H1 (cell line): ENCODE data around the gene UNC5B. TPM values are rescaled to one million over a fixed set of nuclear protein-coding genes. Genes with fewer than 3 reads are reported as not detected.

Source experiments
- CTCF ChIA-PET: fragments of 300-600 bp; sonication (Branson Sonifier 250); formaldehyde crosslinking; loops from one replicate; lab custom pipeline; 2021; ENCODE audit not compliant: partially characterized antibody; lab: Charles Lee
- POLR2A ChIA-PET: fragments of 300-600 bp; sonication (Branson Sonifier 250); formaldehyde crosslinking; loops from one replicate; lab custom pipeline; 2021; ENCODE audit warnings: inconsistent platforms; ENCODE audit not compliant: partially characterized antibody; lab: Charles Lee
- DNase-seq, 2 experiments: peaks; one replicate each; pipeline versions ENCODE4 v3.0.0 to v3.0.0-alpha.2; 2010 to 2022; ENCODE audit warnings: low spot score in 2 of 2, low read depth in 1 of 2, mixed read lengths in 1 of 2
- FAIRE-seq: peaks from 2 replicates; lab custom pipeline; 2011; peaks lifted over from hg19 to GRCh38; lab: Jason Lieb, UNC
- H2AFZ ChIP-seq: 2 replicates; pipeline ENCODE4 v1.8.1; 2012; ENCODE audit warnings: low read length, inconsistent platforms
- H2AK5ac ChIP-seq: 2 replicates; pipeline ENCODE4 v1.6.1; 2013; ENCODE audit warnings: low read depth, low read length
- H2BK120ac ChIP-seq: replicated peaks from 2 replicates; pipeline ENCODE3; 2013; ENCODE audit warnings: low read depth, low read length, inconsistent platforms
- H2BK12ac ChIP-seq: 2 replicates; pipeline ENCODE4 v1.6.1; 2013; ENCODE audit warnings: low read depth, low read length
- H2BK15ac ChIP-seq: 2 replicates; pipeline ENCODE4 v1.6.1; 2013; ENCODE audit warnings: low read length
- H2BK20ac ChIP-seq: 2 replicates; pipeline ENCODE4 v1.6.1; 2013; ENCODE audit warnings: low read length
- H2BK5ac ChIP-seq: 2 replicates; pipeline ENCODE4 v1.6.1; 2013; ENCODE audit warnings: low read depth, low read length
- H3K14ac ChIP-seq: 2 replicates; pipeline ENCODE4 v1.6.1; 2013; ENCODE audit warnings: inconsistent platforms; ENCODE audit not compliant: insufficient read length
- H3K18ac ChIP-seq: 2 replicates; pipeline ENCODE4 v1.6.1; 2013; ENCODE audit warnings: low read length; ENCODE audit errors: extremely low read depth
- H3K23ac ChIP-seq: 2 replicates; pipeline ENCODE4 v1.6.1; 2013; ENCODE audit warnings: inconsistent platforms; ENCODE audit not compliant: insufficient read length
- H3K23me2 ChIP-seq: 2 replicates; pipeline ENCODE4 v1.6.1; 2013; ENCODE audit warnings: low read depth, low read length
- H3K27ac ChIP-seq: 2 replicates; pipeline ENCODE4 v1.6.1; 2011; ENCODE audit warnings: low read depth, low read length, inconsistent platforms
- H3K27me3 ChIP-seq, 4 experiments: replicated peaks in 1 of 4; 1 replicate in 1 of 4; 2 replicates in 3 of 4; pipeline versions ENCODE4 v1.6.1 to v1.8.1; 2011 to 2013; ENCODE audit warnings: low read length in 3 of 4, mild to moderate bottlenecking in 3 of 4, inconsistent platforms in 2 of 4, mixed read lengths in 2 of 4, moderate library complexity in 1 of 4; ENCODE audit not compliant: control insufficient read depth in 3 of 4, insufficient read depth in 3 of 4; ENCODE audit errors: extremely low read depth in 1 of 4
- H3K36me3 ChIP-seq, 4 experiments: 2 replicates each; pipeline versions ENCODE4 v1.6.1 to v1.8.1; 2011 to 2013; ENCODE audit warnings: mild to moderate bottlenecking in 4 of 4, low read length in 3 of 4, moderate library complexity in 2 of 4, control low read depth in 1 of 4, inconsistent platforms in 1 of 4; ENCODE audit not compliant: insufficient read depth in 4 of 4, control insufficient read depth in 2 of 4
- H3K4ac ChIP-seq: replicated peaks from 2 replicates; pipeline ENCODE3; 2013; ENCODE audit warnings: low read length, low read depth, mixed read lengths, inconsistent platforms; ENCODE audit not compliant: insufficient read length
- H3K4me1 ChIP-seq, 4 experiments: replicated peaks in 1 of 4; 1 replicate in 1 of 4; 2 replicates in 3 of 4; pipeline versions ENCODE4 v1.6.1 to v1.8.1; 2011 to 2013; ENCODE audit warnings: low read length in 3 of 4, inconsistent platforms in 2 of 4, mixed read lengths in 1 of 4; ENCODE audit not compliant: insufficient read depth in 4 of 4, control insufficient read depth in 3 of 4
- H3K4me2 ChIP-seq, 2 experiments: 2 replicates each; pipeline versions ENCODE4 v1.6.1 to v1.8.1; 2011 to 2013; ENCODE audit warnings: low read depth in 2 of 2, low read length in 2 of 2, control low read depth in 1 of 2, inconsistent platforms in 1 of 2, mild to moderate bottlenecking in 1 of 2; ENCODE audit not compliant: insufficient read depth in 1 of 2
- H3K4me3 ChIP-seq, 4 experiments: fragments of 200-600, 300-600 bp in 1 of 4; sonication (generic), shearing (Covaris generic), sonication (Bioruptor Twin) in 1 of 4; 2 replicates each; pipeline versions ENCODE4 v1.5.1 to v1.8.1; 2011 to 2016; ENCODE audit warnings: low read length in 4 of 4, low read depth in 3 of 4, control low read depth in 2 of 4, inconsistent platforms in 2 of 4, mild to moderate bottlenecking in 2 of 4, mixed read lengths in 1 of 4, moderate library complexity in 1 of 4; ENCODE audit not compliant: insufficient read depth in 2 of 4; ENCODE audit errors: extremely low read depth in 1 of 4
- H3K56ac ChIP-seq: replicated peaks from 2 replicates; pipeline ENCODE3; 2013; ENCODE audit warnings: low read depth, mild to moderate bottlenecking, mixed read lengths, low read length, inconsistent platforms; ENCODE audit not compliant: insufficient read length
- H3K79me1 ChIP-seq: 2 replicates; pipeline ENCODE4 v1.6.1; 2013; ENCODE audit warnings: low read depth, low read length, control low read depth
- H3K79me2 ChIP-seq, 2 experiments: 2 replicates each; pipeline versions ENCODE4 v1.6.1 to v1.8.1; 2012 to 2013; ENCODE audit warnings: low read length in 2 of 2, mild to moderate bottlenecking in 2 of 2, inconsistent platforms in 1 of 2; ENCODE audit not compliant: insufficient read depth in 2 of 2, control insufficient read depth in 1 of 2
- H3K9ac ChIP-seq, 4 experiments: replicated peaks in 1 of 4; 1 replicate in 1 of 4; 2 replicates in 3 of 4; pipeline versions ENCODE4 v1.6.1 to v1.8.1; 2011 to 2013; ENCODE audit warnings: low read depth in 3 of 4, low read length in 3 of 4, control low read depth in 2 of 4, mild to moderate bottlenecking in 2 of 4, moderate library complexity in 2 of 4, inconsistent platforms in 1 of 4; ENCODE audit errors: extremely low read depth in 1 of 4
- H3K9me3 ChIP-seq, 2 experiments: 2 replicates each; pipeline versions ENCODE4 v1.6.1 to v1.8.1; 2012 to 2013; ENCODE audit warnings: mild to moderate bottlenecking in 2 of 2, moderate library complexity in 2 of 2, control low read depth in 1 of 2, inconsistent platforms in 1 of 2, low read depth in 1 of 2, low read length in 1 of 2, mixed read lengths in 1 of 2; ENCODE audit not compliant: insufficient read depth in 2 of 2
- H4K20me1 ChIP-seq, 2 experiments: replicated peaks in 1 of 2; 2 replicates each; pipeline versions ENCODE3 to v1.8.1; 2011 to 2013; ENCODE audit warnings: inconsistent platforms in 2 of 2, low read length in 2 of 2, mild to moderate bottlenecking in 1 of 2; ENCODE audit not compliant: insufficient read depth in 2 of 2, control insufficient read depth in 1 of 2
- H4K5ac ChIP-seq: 2 replicates; pipeline ENCODE4 v1.6.1; 2013; ENCODE audit warnings: low read length, low read depth, mixed read lengths, inconsistent platforms; ENCODE audit not compliant: insufficient read length
- H4K8ac ChIP-seq: 2 replicates; pipeline ENCODE4 v1.8.0; 2013; ENCODE audit warnings: mild to moderate bottlenecking, moderate library complexity, low read length, inconsistent platforms; ENCODE audit not compliant: insufficient read depth; ENCODE audit errors: extremely low read depth
- H4K91ac ChIP-seq: replicated peaks from 2 replicates; pipeline ENCODE3; 2013; ENCODE audit warnings: low read length, mixed read lengths, inconsistent platforms; ENCODE audit not compliant: insufficient read length
- CHD1 ChIP-seq: IDR thresholded peaks from 2 replicates; pipeline ENCODE4 v1.6.1; 2012; ENCODE audit warnings: low read depth, low read length, improper control_type of control experiment
- CHD2 ChIP-seq: IDR thresholded peaks from 2 replicates; pipeline ENCODE4 v1.6.1; 2012; ENCODE audit warnings: low read length, improper control_type of control experiment
- CREB1 ChIP-seq: IDR thresholded peaks from 2 replicates; pipeline ENCODE4 v1.6.1; 2012; ENCODE audit warnings: inconsistent platforms
- EP300 ChIP-seq, 2 experiments: IDR thresholded peaks; 1 replicate in 1 of 2; 2 replicates in 1 of 2; pipeline ENCODE4 v1.6.1; 2011 to 2012; ENCODE audit warnings: low read depth in 2 of 2, low read length in 2 of 2, mild to moderate bottlenecking in 2 of 2, borderline replicate concordance in 1 of 2, inconsistent platforms in 1 of 2, moderate library complexity in 1 of 2
- HDAC6 ChIP-seq: IDR thresholded peaks from one replicate; pipeline ENCODE4 v1.7.1; 2012; ENCODE audit warnings: low read depth, mild to moderate bottlenecking, inconsistent platforms, low read length, moderate library complexity
- JUN ChIP-seq: IDR thresholded peaks from 2 replicates; pipeline ENCODE4 v1.6.1; 2011; ENCODE audit warnings: low read depth, mild to moderate bottlenecking, improper control_type of control experiment, low read length
- JUND ChIP-seq: IDR thresholded peaks from 2 replicates; pipeline ENCODE4 v1.6.1; 2011; ENCODE audit warnings: mild to moderate bottlenecking, improper control_type of control experiment, low read length
- KDM5A ChIP-seq: fragments of 200-600 bp; IDR thresholded peaks from 2 replicates; pipeline ENCODE4 v1.7.1; 2012; ENCODE audit warnings: mild to moderate bottlenecking, low read length, inconsistent platforms, mixed read lengths
- POLR2AphosphoS5 ChIP-seq: IDR thresholded peaks from 2 replicates; pipeline ENCODE4 v1.6.1; 2011; ENCODE audit warnings: low read depth, low read length
- RBBP5 ChIP-seq: IDR thresholded peaks from 2 replicates; pipeline ENCODE4 v1.7.1; 2012; ENCODE audit warnings: low read depth, mild to moderate bottlenecking, inconsistent platforms, low read length, moderate library complexity, borderline replicate concordance
- SRF ChIP-seq: IDR thresholded peaks from 2 replicates; pipeline ENCODE4 v1.6.1; 2011; ENCODE audit warnings: mild to moderate bottlenecking, low read depth, low read length, moderate library complexity
- SUZ12 ChIP-seq: fragments of 200-600 bp; sonication (generic); IDR thresholded peaks from 2 replicates; pipeline ENCODE4 v1.6.1; 2012; ENCODE audit warnings: mild to moderate bottlenecking, inconsistent platforms, low read length, moderate library complexity, mixed read lengths
- TAF1 ChIP-seq: IDR thresholded peaks from 2 replicates; pipeline ENCODE4 v1.6.1; 2011; ENCODE audit warnings: mild to moderate bottlenecking, low read depth, low read length
- TAF7 ChIP-seq: optimal IDR thresholded peaks from 2 replicates; pipeline ENCODE3; 2011; ENCODE audit warnings: low read depth, mild to moderate bottlenecking, inconsistent platforms, low read length, moderate library complexity, borderline replicate concordance
- polyA plus RNA-seq, 7 experiments: library from polyadenylated mRNA; depleted of rRNA in 3 of 7; stranded (reverse) in 5 of 7; unstranded in 2 of 7; fragments of >200 nt in 5 of 7; fragments of 200-250 nt in 2 of 7; gene quantifications; 1 replicate in 5 of 7; 2 replicates in 1 of 7; 4 replicates in 1 of 7; pipeline versions ENCODE4 v1.2.1 to v1.2.3, GENCODE V29; 2011 to 2013; ENCODE audit warnings: missing spikeins in 2 of 7, mixed read lengths in 2 of 7
- total RNA-seq: library from RNA; stranded (reverse); fragmentation: NEBNext Ultra II Directional; extraction: Animal tissue kit (Norgen Biotek cat#: 25700); gene quantifications from 2 replicates; pipeline ENCODE4 v1.2.1, GENCODE V29; 2021

UNC5B gene
- total and polyA plus RNA-seq, 2 of the 8 experiments (the other 6 are each of a cell fraction or from before 2014, with no cell fraction given) = 27.9 to 31.8 TPM

DNA sequence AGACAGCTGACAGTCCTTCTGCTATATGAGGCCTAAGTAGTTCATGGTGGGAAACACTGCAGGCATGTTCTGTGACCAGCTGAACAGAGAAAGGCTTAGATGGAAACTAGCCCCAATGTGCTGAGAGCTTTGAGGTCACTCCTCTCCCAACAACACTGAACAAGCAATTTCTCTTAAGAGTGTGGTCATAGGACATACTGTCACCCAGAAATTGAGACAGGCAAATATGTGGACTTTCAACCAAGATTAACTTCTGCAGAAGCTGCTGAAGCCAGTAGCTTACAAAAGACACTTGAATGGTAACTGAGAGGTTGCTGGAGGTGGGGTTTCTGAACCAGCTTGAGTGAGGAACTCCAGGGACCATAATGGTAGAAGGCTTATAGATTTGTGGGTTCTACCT lies 38.9 kb upstream of the UNC5B start:
- Histone ChIP-seq H3K9ac (no peak overlapping the region), H2BK120ac (no peak overlapping the region), H3K27me3 (peaks cover 0 to 2% (median under 1%) of the 10 kb centered on the region in 4 experiments; a peak in 2 of 7 replicates), H2BK12ac (no peak overlapping the region), H3K56ac (no peak overlapping the region), H2BK15ac (no peak overlapping the region), H3K18ac (no peak overlapping the region), H2AK5ac (no peak overlapping the region), H3K9me3 (no peaks in the 10 kb centered on the region), H3K4me3 (no peak overlapping the region), H4K8ac (no peak overlapping the region), H3K79me2 (no peaks in the 10 kb centered on the region), H3K4me2 (no peak overlapping the region), H3K4me1 (peaks cover 0 to 10% (median 3%) of the 10 kb centered on the region in 4 experiments; a peak in 3 of 7 replicates), H2BK5ac (no peak overlapping the region), H4K5ac (no peak overlapping the region), H3K23ac (no peak overlapping the region), H3K27ac (no peak overlapping the region), H4K91ac (no peak overlapping the region), H2BK20ac (no peak overlapping the region), H3K4ac (no peak overlapping the region), H2AFZ (no peak overlapping the region), H3K79me1 (no peaks in the 10 kb centered on the region), H3K14ac (no peak overlapping the region), H4K20me1 (no peaks in the 10 kb centered on the region), H3K36me3 (no peaks in the 10 kb centered on the region), H3K23me2 (no peaks in the 10 kb centered on the region)
- FAIRE-seq (no peak), DNase-seq (no peak)
- ChIA-PET POLR2A (no interaction called here), CTCF (interaction anchor here (0.7 to 1.8 kb wide), 7 partner anchors 10 to 250 kb away, joined by 3 to 5 read pairs (median 3); no protein-coding TSS in a partner anchor)
- TF ChIP-seq RBBP5 (no peak), JUND (no peak), EP300 (IDR thresholded peaks at IDR 0.05; ENCODE audit: borderline replicate concordance in 1 of 2, low read depth in 2 of 2, low read length in 2 of 2) (no peak), SUZ12 (no peak), CHD1 (no peak), HDAC6 (no peak), KDM5A (no peak), SRF (no peak), CREB1 (no peak), JUN (no peak), CHD2 (no peak), TAF1 (no peak), POLR2AphosphoS5 (no peak), TAF7 (no peak)
